MM.1S (cell line): ENCODE data around the gene NELFA.

Experiments
- DNase-seq: peaks from one replicate; pipeline ENCODE4 v3.0.0-alpha.2; 2015
- H2AFZ ChIP-seq: fragments of 300-600 bp; sonication (generic); 2 replicates; pipeline ENCODE4 v1.6.0; 2016; ENCODE audit warnings: antibody characterized with exemption, low read length
- H3F3A ChIP-seq: fragments of 300-600 bp; sonication (generic); 2 replicates; pipeline ENCODE4 v1.6.1; 2016; ENCODE audit warnings: mild to moderate bottlenecking, antibody characterized with exemption, low read length, moderate library complexity, mixed read lengths; ENCODE audit not compliant: insufficient read depth
- H3K27ac ChIP-seq: fragments of 300-600 bp; sonication (generic); 2 replicates; pipeline ENCODE4 v1.5.1; 2016; ENCODE audit warnings: mild to moderate bottlenecking, low read length
- H3K27me3 ChIP-seq: fragments of 300-600 bp; sonication (generic); replicated peaks from 2 replicates; pipeline ENCODE4 v1.6.0; 2016; ENCODE audit warnings: low read length; ENCODE audit not compliant: insufficient read depth
- H3K36me3 ChIP-seq: fragments of 300-600 bp; sonication (generic); replicated peaks from 2 replicates; pipeline ENCODE4 v1.6.1; 2016; ENCODE audit warnings: mild to moderate bottlenecking, low read length, mixed read lengths; ENCODE audit not compliant: insufficient read depth
- H3K4me1 ChIP-seq: fragments of 300-600 bp; sonication (generic); 2 replicates; pipeline ENCODE4 v1.6.1; 2016; ENCODE audit warnings: low read length, mixed read lengths
- H3K4me2 ChIP-seq: fragments of 300-600 bp; sonication (generic); 2 replicates; pipeline ENCODE4 v1.6.0; 2016; ENCODE audit warnings: low read depth, low read length
- H3K4me3 ChIP-seq: fragments of 300-600 bp; sonication (generic); 2 replicates; pipeline ENCODE4 v1.5.1; 2016; ENCODE audit warnings: low read length, mixed read lengths
- H3K79me2 ChIP-seq: fragments of 300-600 bp; sonication (generic); 2 replicates; pipeline ENCODE4 v1.6.1; 2016; ENCODE audit warnings: mixed run types, low read length, mixed read lengths
- H3K9ac ChIP-seq: fragments of 300-600 bp; sonication (generic); 2 replicates; pipeline ENCODE4 v1.6.1; 2016; ENCODE audit warnings: low read length, mixed read lengths
- H3K9me2 ChIP-seq: fragments of 300-600 bp; sonication (generic); replicated peaks from 2 replicates; pipeline ENCODE4 v1.6.1; 2016; ENCODE audit warnings: mild to moderate bottlenecking, low read length, mixed read lengths; ENCODE audit not compliant: insufficient read depth
- H3K9me3 ChIP-seq: fragments of 300-600 bp; sonication (generic); replicated peaks from 2 replicates; pipeline ENCODE4 v1.6.1; 2016; ENCODE audit warnings: mild to moderate bottlenecking, low read length, mixed read lengths; ENCODE audit not compliant: insufficient read depth
- H4K20me1 ChIP-seq: fragments of 300-600 bp; sonication (generic); 2 replicates; pipeline ENCODE4 v1.6.1; 2016; ENCODE audit warnings: mild to moderate bottlenecking, low read length, moderate library complexity, mixed read lengths; ENCODE audit not compliant: insufficient read depth
- EZH2 ChIP-seq: fragments of 300-600 bp; sonication (generic); optimal IDR thresholded peaks from 2 replicates; pipeline ENCODE3; 2017; ENCODE audit warnings: low read depth, mild to moderate bottlenecking, antibody characterized with exemption, low read length, mixed read lengths
- EZH2phosphoT487 ChIP-seq: fragments of 300-600 bp; sonication (generic); IDR thresholded peaks from 2 replicates; pipeline ENCODE4 v1.6.1; 2018; ENCODE audit warnings: antibody characterized with exemption, low read length
- TF ChIP-seq, protein P1 (sequence below): fragments of 300-600 bp; sonication (generic); IDR thresholded peaks from 2 replicates; pipeline ENCODE4 v1.5.1; 2016; ENCODE audit warnings: antibody characterized with exemption, low read length, mixed read lengths

NELFA gene

GRCh38 chr4:1978226-1978625 lies 30.5 kb downstream of the NELFA start:
- no peak overlapping the region for H3K9ac ChIP-seq
- peaks cover 18% of the 10 kb centered on the region for H3K36me3 ChIP-seq

GRCh38 chr4:1976416-1977352 lies 32.1 kb downstream of the NELFA start:
- H3K27ac ChIP-seq, result no peak overlapping the region
- H3K9ac ChIP-seq, result no peak overlapping the region
- H3K4me3 ChIP-seq, result no peak overlapping the region
- peaks cover 14% of the 10 kb centered on the region; the same call in 1 of the 2 replicates for H3K79me2 ChIP-seq
- H3K27me3 ChIP-seq, result no peaks in the 10 kb centered on the region
- H3K4me2 ChIP-seq, result no peak overlapping the region
- H3F3A ChIP-seq, result no peaks in the 10 kb centered on the region; the same call in 1 of the 2 replicates
- H3K4me1 ChIP-seq, result no peaks in the 10 kb centered on the region
- no peaks in the 10 kb centered on the region for H3K9me2 ChIP-seq
- DNase-seq, result no peak
- H4K20me1 ChIP-seq, result no peaks in the 10 kb centered on the region
- TF ChIP-seq, protein P1, sequence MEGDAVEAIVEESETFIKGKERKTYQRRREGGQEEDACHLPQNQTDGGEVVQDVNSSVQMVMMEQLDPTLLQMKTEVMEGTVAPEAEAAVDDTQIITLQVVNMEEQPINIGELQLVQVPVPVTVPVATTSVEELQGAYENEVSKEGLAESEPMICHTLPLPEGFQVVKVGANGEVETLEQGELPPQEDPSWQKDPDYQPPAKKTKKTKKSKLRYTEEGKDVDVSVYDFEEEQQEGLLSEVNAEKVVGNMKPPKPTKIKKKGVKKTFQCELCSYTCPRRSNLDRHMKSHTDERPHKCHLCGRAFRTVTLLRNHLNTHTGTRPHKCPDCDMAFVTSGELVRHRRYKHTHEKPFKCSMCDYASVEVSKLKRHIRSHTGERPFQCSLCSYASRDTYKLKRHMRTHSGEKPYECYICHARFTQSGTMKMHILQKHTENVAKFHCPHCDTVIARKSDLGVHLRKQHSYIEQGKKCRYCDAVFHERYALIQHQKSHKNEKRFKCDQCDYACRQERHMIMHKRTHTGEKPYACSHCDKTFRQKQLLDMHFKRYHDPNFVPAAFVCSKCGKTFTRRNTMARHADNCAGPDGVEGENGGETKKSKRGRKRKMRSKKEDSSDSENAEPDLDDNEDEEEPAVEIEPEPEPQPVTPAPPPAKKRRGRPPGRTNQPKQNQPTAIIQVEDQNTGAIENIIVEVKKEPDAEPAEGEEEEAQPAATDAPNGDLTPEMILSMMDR, result no peak
- TF ChIP-seq EZH2 (no peak), EZH2phosphoT487 (no peak)
- peaks cover 17% of the 10 kb centered on the region for H3K36me3 ChIP-seq
- H3K9me3 ChIP-seq, result no peaks in the 10 kb centered on the region
- no peak overlapping the region for H2AFZ ChIP-seq

More at GRCh38 chr4:1978226-1978625, 30.5 kb downstream of the NELFA start:
- Histone ChIP-seq H3K27ac (no peak overlapping the region), H3K9me2 (no peaks in the 10 kb centered on the region), H3F3A (peaks cover 5% of the 10 kb centered on the region; the same call in 1 of the 2 replicates), H3K27me3 (no peaks in the 10 kb centered on the region), H3K4me3 (no peak overlapping the region), H3K79me2 (peaks cover 10% of the 10 kb centered on the region; the same call in 1 of the 2 replicates), H2AFZ (no peak overlapping the region), H4K20me1 (no peaks in the 10 kb centered on the region), H3K4me1 (no peaks in the 10 kb centered on the region), H3K4me2 (no peak overlapping the region), H3K9me3 (no peaks in the 10 kb centered on the region)
- TF ChIP-seq EZH2phosphoT487 (no peak), EZH2 (no peak)
- TF ChIP-seq, protein P1, result no peak
- no peak for DNase-seq

DNA sequence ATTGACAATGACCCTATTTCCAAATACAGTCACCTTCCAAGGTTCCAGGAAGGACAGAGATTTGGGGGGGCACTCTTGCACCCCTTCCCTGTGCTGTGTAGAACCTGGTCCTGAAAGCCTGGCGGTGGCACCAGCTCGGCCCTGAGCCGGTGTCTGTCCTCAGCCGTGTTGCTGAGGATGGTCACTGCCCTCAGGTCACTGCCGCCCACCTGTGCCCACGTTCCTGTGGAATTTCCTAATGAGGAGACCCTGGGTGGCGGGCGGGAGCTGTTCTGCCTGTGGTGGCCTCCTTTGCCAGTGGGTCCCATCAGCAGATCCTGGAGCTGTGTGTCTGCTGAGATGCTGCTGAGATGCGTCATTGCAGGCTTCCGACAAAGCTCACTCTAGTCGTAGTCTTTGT lies 32.9 kb downstream of the NELFA start:
- H3K36me3 ChIP-seq, result peaks cover 20% of the 10 kb centered on the region
- DNase-seq, result no peak

More for the DNA sequence above, 32.9 kb downstream of the NELFA start:
- no peaks in the 10 kb centered on the region; the same call in 1 of the 2 replicates for H3F3A ChIP-seq
- no peak overlapping the region for H2AFZ ChIP-seq
- no peaks in the 10 kb centered on the region for H3K9me3 ChIP-seq
- no peak overlapping the region for H3K4me2 ChIP-seq
- no peak overlapping the region for H3K9ac ChIP-seq
- H4K20me1 ChIP-seq, result no peaks in the 10 kb centered on the region
- TF ChIP-seq, protein P1, result no peak
- no peak for TF ChIP-seq EZH2
- no peak overlapping the region for H3K4me3 ChIP-seq
- H3K4me1 ChIP-seq, result no peaks in the 10 kb centered on the region
- H3K27ac ChIP-seq, result no peak overlapping the region
- H3K27me3 ChIP-seq, result no peaks in the 10 kb centered on the region
- H3K79me2 ChIP-seq, result peaks cover 14% of the 10 kb centered on the region; the same call in 1 of the 2 replicates
- H3K9me2 ChIP-seq, result no peaks in the 10 kb centered on the region
